NCI-H2029 (cell line): ENCODE measurements around the gene PARD6A.
"Not testable (repeated sequence)": the region's sequence is repeated elsewhere in the genome, so short reads cannot be mapped to it uniquely, and the experiment has no call there.

Experiments used
- DNase-seq: peaks from one replicate; lab custom pipeline; 2025; lab: John Stamatoyannopoulos, UW

The PARD6A gene

GRCh38 chr16:67685388-67686112, 24.8 kb downstream of the PARD6A start:
- DNase-seq = no peak

GRCh38 chr16:67693517-67694285, 32.9 kb downstream of the PARD6A start:
- DNase-seq = not testable (repeated sequence)

GRCh38 chr16:67694611-67695010, 33.9 kb downstream of the PARD6A start:
- no peak for DNase-seq

- no peak for DNase-seq
These were observed 36.8 kb downstream of the PARD6A start for GRCh38 chr16:67697422-67698185.

- DNase-seq = no peak
These were observed 38.5 kb downstream of the PARD6A start for GRCh38 chr16:67699265-67699664.

GRCh38 chr16:67701420-67701819, 40.7 kb downstream of the PARD6A start:
- DNase-seq = no peak

- no peak for DNase-seq
These were observed 41.4 kb downstream of the PARD6A start for GRCh38 chr16:67702130-67702529.

GRCh38 chr16:67703626-67704025, 42.9 kb downstream of the PARD6A start:
- DNase-seq = no peak

GRCh38 chr16:67704110-67704509, 43.4 kb downstream of the PARD6A start:
- no peak for DNase-seq

- no peak for DNase-seq
These were observed 46.5 kb downstream of the PARD6A start for GRCh38 chr16:67707210-67707609.

GRCh38 chr16:67707790-67708189, 47.0 kb downstream of the PARD6A start:
- DNase-seq = no peak

GRCh38 chr16:67708368-67708771, 47.6 kb downstream of the PARD6A start:
- no peak for DNase-seq

- no peak for DNase-seq
These were observed 48.3 kb downstream of the PARD6A start for GRCh38 chr16:67709050-67709449.

GRCh38 chr16:67710607-67711006, 49.8 kb downstream of the PARD6A start:
- DNase-seq = no peak
